GM12878 (cell line): ENCODE data around the gene ADAMTS2. TPM values are rescaled to one million over a fixed set of nuclear protein-coding genes. Genes with fewer than 3 reads are reported as not detected.
A peak's percentile ranks its signal among the peaks of the same experiment; 100 is the strongest.

Source experiments
- ATAC-seq: fragments of 200-7000 bp; cut with Tn5 transposase; 3 replicates; pipeline ENCODE4 v1.9.1; 2020; ENCODE audit warnings: mild to moderate bottlenecking, moderate library complexity
- Bru-seq: library from RNA; stranded (reverse); fragments of 400-500 nt; gene quantifications from one replicate; lab custom pipeline; 2021; lab: Mats Ljungman, UMichigan
- BruChase-seq, 2 experiments: library from RNA; stranded (reverse); fragments of 400-500 nt; gene quantifications; one replicate each; lab custom pipeline; 2021; lab: Mats Ljungman, UMichigan
- BruUV-seq: library from RNA; stranded (reverse); fragments of 400-500 nt; replicated peaks from 2 replicates; lab custom pipeline; 2021; lab: Mats Ljungman, UMichigan
- CTCF ChIA-PET: fragments of 300-600 bp; sonication (Branson Sonifier 250); formaldehyde crosslinking; extraction: SDS; loops from one replicate; lab custom pipeline; 2021; ENCODE audit warnings: inconsistent platforms; lab: Yijun Ruan, JAX
- POLR2A ChIA-PET: fragments of 350-600 bp; formaldehyde crosslinking; extraction: SDS; loops from one replicate; lab custom pipeline; 2021; ENCODE audit warnings: inconsistent platforms; lab: Charles Lee
- RAD21 ChIA-PET: fragments of 300-600 bp; sonication (Branson Sonifier 250); formaldehyde crosslinking; loops from one replicate; lab custom pipeline; 2023; ENCODE audit warnings: antibody characterized with exemption; ENCODE audit not compliant: unreplicated experiment; lab: Charles Lee
- SMC1A ChIA-PET: fragments of 300-600 bp; sonication (Branson Sonifier 250); formaldehyde crosslinking; loops from one replicate; lab custom pipeline; 2023; ENCODE audit not compliant: unreplicated experiment, uncharacterized antibody; lab: Charles Lee
- DNase-seq: peaks from one replicate; pipeline ENCODE4 v3.0.0-alpha.2; 2011; ENCODE audit warnings: low read depth, low spot score
- FAIRE-seq: peaks from 3 replicates; lab custom pipeline; 2011; peaks lifted over from hg19 to GRCh38; lab: Jason Lieb, UNC
- H2AFZ ChIP-seq: 2 replicates; pipeline ENCODE4 v1.6.0; 2011; ENCODE audit warnings: low read depth, low read length, control low read depth; ENCODE audit not compliant: control insufficient read depth
- H3K27ac ChIP-seq: 2 replicates; pipeline ENCODE4 v1.5.1; 2011; ENCODE audit warnings: control low read depth; ENCODE audit not compliant: control insufficient read depth, insufficient read depth
- H3K27me3 ChIP-seq, 2 experiments: replicated peaks in 1 of 2; 2 replicates each; pipeline versions ENCODE4 v1.6.0 to v1.6.1; 2011; ENCODE audit warnings: low read length in 1 of 2; ENCODE audit not compliant: control insufficient read depth in 2 of 2, insufficient read depth in 2 of 2
- H3K36me3 ChIP-seq, 2 experiments: 2 replicates each; pipeline ENCODE4 v1.5.1; 2011; ENCODE audit warnings: low read length in 1 of 2; ENCODE audit not compliant: control insufficient read depth in 2 of 2, insufficient read depth in 2 of 2
- H3K4me1 ChIP-seq: 2 replicates; pipeline ENCODE4 v1.6.1; 2011; ENCODE audit warnings: mild to moderate bottlenecking, low read length, moderate library complexity, mixed read lengths; ENCODE audit not compliant: control insufficient read depth, insufficient read depth
- H3K4me2 ChIP-seq: 2 replicates; pipeline ENCODE4 v1.6.0; 2011; ENCODE audit warnings: control low read depth; ENCODE audit not compliant: control insufficient read depth, insufficient read depth
- H3K4me3 ChIP-seq: fragments of 200-600 bp; sonication (generic); 2 replicates; pipeline ENCODE4 v1.5.1; 2016
- H3K79me2 ChIP-seq: 2 replicates; pipeline ENCODE4 v1.6.0; 2011; ENCODE audit warnings: low read length; ENCODE audit not compliant: control insufficient read depth, insufficient read depth
- H3K9ac ChIP-seq: 2 replicates; pipeline ENCODE4 v1.8.0; 2011; ENCODE audit warnings: low read length, control low read depth, mixed read lengths; ENCODE audit not compliant: control insufficient read depth, insufficient read depth
- H3K9me3 ChIP-seq: replicated peaks from 3 replicates; pipeline ENCODE4 v1.5.1; 2011; ENCODE audit warnings: mild to moderate bottlenecking, low read length; ENCODE audit not compliant: control insufficient read depth, insufficient read depth
- H4K20me1 ChIP-seq: 2 replicates; pipeline ENCODE4 v1.6.0; 2011; ENCODE audit not compliant: control insufficient read depth, insufficient read depth
- ETV6 ChIP-seq, 2 experiments: fragments of 450-650 bp in 1 of 2; IDR thresholded peaks in 1 of 2; conservative IDR thresholded peaks in 1 of 2; 2 replicates each; pipeline ENCODE4 v1.6.1; 2014; ENCODE audit warnings: antibody characterized with exemption in 1 of 2, borderline replicate concordance in 1 of 2, low read depth in 1 of 2, mild to moderate bottlenecking in 1 of 2, moderate library complexity in 1 of 2
- FOXK2 ChIP-seq: fragments of 450-650 bp; IDR thresholded peaks from 2 replicates; pipeline ENCODE4 v1.6.1; 2017; ENCODE audit warnings: mild to moderate bottlenecking, moderate library complexity
- IRF3 ChIP-seq: fragments of 450-650 bp; IDR thresholded peaks from 2 replicates; pipeline ENCODE4 v1.6.1; 2014; ENCODE audit warnings: mild to moderate bottlenecking
- MAX ChIP-seq: IDR thresholded peaks from 2 replicates; pipeline ENCODE4 v1.6.1; 2012; ENCODE audit warnings: low read depth, low read length, improper control_type of control experiment
- MXI1 ChIP-seq: fragments of 150-350 bp; IDR thresholded peaks from 2 replicates; pipeline ENCODE4 v1.6.1; 2011; ENCODE audit warnings: low read depth, mild to moderate bottlenecking, inconsistent platforms, low read length, improper control_type of control experiment
- MYC ChIP-seq: IDR thresholded peaks from 2 replicates; pipeline ENCODE4 v1.6.1; 2011; ENCODE audit warnings: mild to moderate bottlenecking, low read length, moderate library complexity, inconsistent platforms; ENCODE audit not compliant: insufficient read depth, insufficient replicate concordance, insufficient read length, severe bottlenecking
- RELA ChIP-seq: fragments of 450-650 bp; IDR thresholded peaks from 2 replicates; pipeline ENCODE4 v1.8.0; 2014; ENCODE audit warnings: borderline replicate concordance; ENCODE audit not compliant: partially characterized antibody
- TARDBP ChIP-seq: IDR thresholded peaks from 2 replicates; pipeline ENCODE4 v1.6.1; 2016; ENCODE audit warnings: borderline replicate concordance
- ZBTB11 ChIP-seq: fragments of 450-650 bp; formaldehyde crosslinking; IDR thresholded peaks from 2 replicates; pipeline ENCODE4 v1.5.0; 2022; ENCODE audit warnings: mild to moderate bottlenecking, missing genetic modification characterization
- WGBS: methylation state at CpG from one replicate; pipeline ENCODE4 v1.1.6; 2016; ENCODE audit warnings: low lambda C conversion rate; ENCODE audit not compliant: insufficient replicate concordance, insufficient coverage; ENCODE audit errors: missing lambda C conversion rate; 5-methylcytosine and 5-hydroxymethylcytosine counted together
- in situ Hi-C: fragments of 300-500 bp; cut with MboI; formaldehyde crosslinking; loops from 9 replicates; pipeline ENCODE4 v1.14.3; 2018; ENCODE audit warnings: mixed read lengths
- intact Hi-C: fragments of 100-400 bp; cut with micrococcal nuclease; formaldehyde crosslinking; loops from one replicate; pipeline ENCODE4 v1.14.2; 2022; ENCODE audit not compliant: unreplicated experiment
- long read RNA-seq, 2 experiments: library from polyadenylated mRNA; unstranded; transcript quantifications; one replicate each; pipeline ENCODE4 v2.0.0, GENCODE V29; 2019 to 2020
- polyA minus RNA-seq, 3 experiments: library from RNA; depleted of rRNA, polyadenylated mRNA; stranded (reverse); fragments of >200 nt; gene quantifications; 2 replicates each; pipeline ENCODE4 v1.2.3, GENCODE V29; 2011
- polyA plus RNA-seq, 11 experiments: library from polyadenylated mRNA; depleted of rRNA in 4 of 11; unstranded in 6 of 11; stranded (reverse) in 5 of 11; fragments of >200 nt; fragmentation: Nextera tagmentation in 4 of 11; fragmentation: Illumina TruSeq in 1 of 11; extraction: Ambion mirVana in 4 of 11; extraction: Trizol in 1 of 11; gene quantifications; 1 replicate in 1 of 11; 2 replicates in 10 of 11; pipeline versions ENCODE4 v1.2.1 to v1.2.3, GENCODE V29; 2011 to 2016; ENCODE audit warnings: inconsistent platforms in 2 of 11, missing spikeins in 2 of 11, low read depth in 1 of 11
- total RNA-seq, 4 experiments: library from RNA; depleted of rRNA in 3 of 4; stranded (reverse); fragments of >200 nt in 3 of 4; fragmentation: Illumina TruSeq in 1 of 4; extraction: Trizol in 1 of 4; gene quantifications; 2 replicates each; pipeline versions ENCODE4 v1.2.1 to v1.2.3, GENCODE V29; 2013 to 2021

ADAMTS2 gene
- not detected in 2 replicates for total RNA-seq (2013; cell fraction: nucleolus; rRNA removed)
- total RNA-seq (2014; rRNA removed) (not detected in 2 replicates), total RNA-seq (2014; rRNA removed; fragmentation: Illumina TruSeq; extraction: Trizol) (not detected in 2 replicates), total RNA-seq (2021) (0.05 TPM in 2 replicates), polyA plus RNA-seq (2011; rRNA removed) (not detected in 2 replicates), polyA plus RNA-seq (2014; fragmentation: Illumina TruSeq; extraction: Trizol) (not detected in 2 replicates), polyA plus RNA-seq (2014; fragmentation: Nextera tagmentation; extraction: Ambion mirVana) (not detected), polyA plus RNA-seq (2014; rRNA removed) (not detected in 2 replicates), polyA plus RNA-seq (2016; fragmentation: Nextera tagmentation; extraction: Ambion mirVana) (under 1 TPM in 1 of 2 experiments, not detected in 1; 0.03 TPM), polyA minus RNA-seq (2011; rRNA and poly(A)+ RNA removed) (not detected in 2 replicates), Bru-seq, nascent RNA (percentile 0 among the genes with signal in this experiment), BruChase-seq, experiment 1, labeled RNA remaining after a 6-hour chase (percentile 0 among the genes with signal in this experiment), BruChase-seq, experiment 2, labeled RNA remaining after a 2-hour chase (not detected)
- polyA plus RNA-seq (2011; ENCODE audit: low read depth), result not detected
- not detected in 2 replicates for polyA plus RNA-seq (2011; cell fraction: cytosol; rRNA removed)
- not detected in 2 replicates for polyA plus RNA-seq (2011; cell fraction: nucleus; rRNA removed)
- polyA plus RNA-seq (2012), result not detected in 2 replicates
- not detected in 2 replicates for polyA minus RNA-seq (2011; cell fraction: cytosol; rRNA and poly(A)+ RNA removed)
- polyA minus RNA-seq (2011; cell fraction: nucleus; rRNA and poly(A)+ RNA removed), result not detected in 2 replicates
- long read RNA-seq, experiment 1, result 0 reads
- long read RNA-seq, experiment 2, result 0 reads

- in situ Hi-C loops (no loop called here), intact Hi-C loops (no loop called here)
- POLR2A ChIA-PET, result no interaction called here
- no peak for DNase-seq
- Histone ChIP-seq H3K9me3 (no peaks in the 10 kb centered on the region; the same call in 2 of the 3 replicates), H3K4me3 (no peak within 1 kb of the TSS), H3K27me3 (no peaks in the 10 kb centered on the region; a peak in 3 of 4 replicates), H3K36me3 (no peaks in the 10 kb centered on the region), H4K20me1 (no peaks in the 10 kb centered on the region; the same call in 1 of the 2 replicates), H3K9ac (no peak within 1 kb of the TSS), H3K27ac (no peak within 1 kb of the TSS), H2AFZ (no peak within 1 kb of the TSS), H3K4me1 (no peaks in the 10 kb centered on the region), H3K79me2 (no peaks in the 10 kb centered on the region), H3K4me2 (no peak within 1 kb of the TSS)
- TF ChIP-seq MXI1 (no peak), MAX (no peak), ZBTB11 (CRISPR knock-in tag) (no peak), RELA (no peak), TARDBP (no peak), IRF3 (no peak), ETV6 (conservative IDR thresholded peaks at IDR 0.05 in 1 of 2, IDR thresholded peaks at IDR 0.05 in 1 of 2; ENCODE audit: borderline replicate concordance in 1 of 2, low read depth in 1 of 2) (no peak), FOXK2 (no peak), MYC (no peak)
- SMC1A ChIA-PET, result no interaction called here
- no TSS peak for BruUV-seq
- no peak for FAIRE-seq
- CTCF ChIA-PET, result no interaction called here
- RAD21 ChIA-PET, result no interaction called here
- WGBS, result 31% methylated on average over 25 of the region's 67 CpGs
- no peak for ATAC-seq
Measured at GRCh38 chr5:179345433-179346321, at the start of gene ADAMTS2. Gene ADAMTS2 (minus strand): TSS chr5:179345461. CDS start chr5:179345328, 133 bp downstream.
